Measurements from ENCODE around the gene CSPG4.
A peak's percentile ranks its signal among the peaks of the same experiment; 100 is the strongest.
"Not testable (repeated sequence)": the region's sequence is repeated elsewhere in the genome, so short reads cannot be mapped to it uniquely, and the experiment has no call there.

The CSPG4 gene

GRCh38 chr15:75713338-75713895 lies 769 bp upstream of the CSPG4 start:
- no peak overlapping the region for H3K27ac ChIP-seq (replicated peaks; ENCODE audit: low read length)
- H3K4me3 ChIP-seq (ENCODE audit: low read length in 2 of 2), result peak overlapping the region in 1 of 2 donors; percentile 39
- no CpG with 5 or more reads among the region's 9 CpGs for WGBS, 2 donors (ENCODE audit: extremely low coverage in 2 of 2, insufficient read length in 2 of 2, insufficient replicate concordance in 1 of 2)

GRCh38 chr15:75711495-75711894 lies 1.2 kb downstream of the CSPG4 start:
- H2BK12ac ChIP-seq (ENCODE audit: low read length); H4K8ac ChIP-seq (ENCODE audit: low read depth, low read length); H3K4me1 ChIP-seq (ENCODE audit: control insufficient read depth in 2 of 2, insufficient read depth in 1 of 2, low read depth in 1 of 2, low read length in 2 of 2); H3K27ac ChIP-seq (replicated peaks; ENCODE audit: low read length); DNase-seq (ENCODE audit: low spot score); H3K4me2 ChIP-seq (ENCODE audit: insufficient read depth, low read length, poor library complexity, severe bottlenecking); H3K23ac ChIP-seq (ENCODE audit: low read depth, low read length, poor library complexity); H2BK5ac ChIP-seq (ENCODE audit: low read length); H3K18ac ChIP-seq (ENCODE audit: low read length); H2AK5ac ChIP-seq (ENCODE audit: low read depth, low read length); H2AFZ ChIP-seq (ENCODE audit: low read length); H4K91ac ChIP-seq (ENCODE audit: low read depth, low read length, poor library complexity); H3K9me3 ChIP-seq (replicated peaks in 1 of 2; ENCODE audit: control insufficient read depth in 2 of 2, insufficient read depth in 1 of 2, low read depth in 1 of 2, low read length in 2 of 2); H3K9ac ChIP-seq (ENCODE audit: low read depth, low read length, poor library complexity); H3K79me1 ChIP-seq (ENCODE audit: low read depth, low read length); H3K36me3 ChIP-seq (replicated peaks in 1 of 2; ENCODE audit: control insufficient read depth in 2 of 2, insufficient read depth in 2 of 2, low read length in 2 of 2); H3K4me3 ChIP-seq (ENCODE audit: low read length in 2 of 2); H2BK15ac ChIP-seq (ENCODE audit: low read length); H2BK120ac ChIP-seq (ENCODE audit: low read depth, low read length); H3K14ac ChIP-seq (ENCODE audit: low read length); H3K4ac ChIP-seq (ENCODE audit: low read length): not testable (repeated sequence)
- H3K27me3 ChIP-seq (ENCODE audit: control insufficient read depth in 3 of 3, insufficient read depth in 3 of 3, low read depth in 1 of 3, low read length in 3 of 3), result peaks cover 0 to 23% (median 16%) of the 10 kb centered on the region in 3 experiments
- no CpG with 5 or more reads among the region's 7 CpGs for WGBS, 2 donors (ENCODE audit: extremely low coverage in 2 of 2, insufficient read length in 2 of 2, insufficient replicate concordance in 1 of 2)

More at GRCh38 chr15:75713338-75713895, 769 bp upstream of the CSPG4 start:
- no peak overlapping the region for H2BK120ac ChIP-seq (ENCODE audit: low read depth, low read length)
- DNase-seq (ENCODE audit: low spot score), result no peak
- peak overlapping the region; percentile 64 for H2AK5ac ChIP-seq (ENCODE audit: low read depth, low read length)
- H3K79me1 ChIP-seq (ENCODE audit: low read depth, low read length), result no peaks in the 10 kb centered on the region
- no peak overlapping the region for H3K4ac ChIP-seq (ENCODE audit: low read length)
- peak overlapping the region; percentile 2 for H2BK15ac ChIP-seq (ENCODE audit: low read length)
- no peak overlapping the region for H4K8ac ChIP-seq (ENCODE audit: low read depth, low read length)
- no peaks in the 10 kb centered on the region for H3K9me3 ChIP-seq (replicated peaks in 1 of 2; ENCODE audit: control insufficient read depth in 2 of 2, insufficient read depth in 1 of 2, low read depth in 1 of 2, low read length in 2 of 2)
- no peak overlapping the region for H3K14ac ChIP-seq (ENCODE audit: low read length)
- H3K36me3 ChIP-seq (replicated peaks in 1 of 2; ENCODE audit: control insufficient read depth in 2 of 2, insufficient read depth in 2 of 2, low read length in 2 of 2), result no peaks in the 10 kb centered on the region
- peak overlapping the region; percentile 92 for H2AFZ ChIP-seq (ENCODE audit: low read length)
- no peak overlapping the region for H3K4me2 ChIP-seq (ENCODE audit: insufficient read depth, low read length, poor library complexity, severe bottlenecking)
- H2BK5ac ChIP-seq (ENCODE audit: low read length), result peak overlapping the region; percentile 75
- no peak overlapping the region for H3K23ac ChIP-seq (ENCODE audit: low read depth, low read length, poor library complexity)
- no peak overlapping the region for H3K9ac ChIP-seq (ENCODE audit: low read depth, low read length, poor library complexity)
- H4K91ac ChIP-seq (ENCODE audit: low read depth, low read length, poor library complexity), result no peak overlapping the region
- H3K4me1 ChIP-seq (ENCODE audit: control insufficient read depth in 2 of 2, insufficient read depth in 1 of 2, low read depth in 1 of 2, low read length in 2 of 2), result peaks cover 6% of the 10 kb centered on the region in 2 donors
- H3K27me3 ChIP-seq (ENCODE audit: control insufficient read depth in 3 of 3, insufficient read depth in 3 of 3, low read depth in 1 of 3, low read length in 3 of 3), result peaks cover 0 to 25% (median 16%) of the 10 kb centered on the region in 3 experiments
- no peak overlapping the region for H2BK12ac ChIP-seq (ENCODE audit: low read length)
- H3K18ac ChIP-seq (ENCODE audit: low read length), result peak overlapping the region; percentile 69

- not testable (repeated sequence) for H3K14ac ChIP-seq (ENCODE audit: low read length); H3K79me1 ChIP-seq (ENCODE audit: low read depth, low read length); H3K9ac ChIP-seq (ENCODE audit: low read depth, low read length, poor library complexity); H3K18ac ChIP-seq (ENCODE audit: low read length); H3K36me3 ChIP-seq (replicated peaks in 1 of 2; ENCODE audit: control insufficient read depth in 2 of 2, insufficient read depth in 2 of 2, low read length in 2 of 2); H3K23ac ChIP-seq (ENCODE audit: low read depth, low read length, poor library complexity); H3K4me3 ChIP-seq (ENCODE audit: low read length in 2 of 2); H2BK12ac ChIP-seq (ENCODE audit: low read length); H2BK5ac ChIP-seq (ENCODE audit: low read length); H3K4me2 ChIP-seq (ENCODE audit: insufficient read depth, low read length, poor library complexity, severe bottlenecking); H3K9me3 ChIP-seq (replicated peaks in 1 of 2; ENCODE audit: control insufficient read depth in 2 of 2, insufficient read depth in 1 of 2, low read depth in 1 of 2, low read length in 2 of 2); H2AFZ ChIP-seq (ENCODE audit: low read length); DNase-seq (ENCODE audit: low spot score); H4K8ac ChIP-seq (ENCODE audit: low read depth, low read length); H2BK15ac ChIP-seq (ENCODE audit: low read length); H3K27ac ChIP-seq (replicated peaks; ENCODE audit: low read length); H3K4ac ChIP-seq (ENCODE audit: low read length); H2AK5ac ChIP-seq (ENCODE audit: low read depth, low read length); H4K91ac ChIP-seq (ENCODE audit: low read depth, low read length, poor library complexity); H2BK120ac ChIP-seq (ENCODE audit: low read depth, low read length)
- Histone ChIP-seq H3K27me3 (ENCODE audit: control insufficient read depth in 3 of 3, insufficient read depth in 3 of 3, low read depth in 1 of 3, low read length in 3 of 3) (peaks cover 0 to 23% (median 16%) of the 10 kb centered on the region in 3 experiments), H3K4me1 (ENCODE audit: control insufficient read depth in 2 of 2, insufficient read depth in 1 of 2, low read depth in 1 of 2, low read length in 2 of 2) (peaks cover 6 to 11% of the 10 kb centered on the region in 2 donors)
- no CpG with 5 or more reads among the region's 5 CpGs for WGBS, 2 donors (ENCODE audit: extremely low coverage in 2 of 2, insufficient read length in 2 of 2, insufficient replicate concordance in 1 of 2)
Observed at GRCh38 chr15:75710874-75711273, 1.8 kb downstream of the CSPG4 start.

GRCh38 chr15:75709458-75709857 lies 3.2 kb downstream of the CSPG4 start:
- H2AK5ac ChIP-seq (ENCODE audit: low read depth, low read length); H3K14ac ChIP-seq (ENCODE audit: low read length); H3K4me3 ChIP-seq (ENCODE audit: low read length in 2 of 2); H3K79me1 ChIP-seq (ENCODE audit: low read depth, low read length); H3K4me2 ChIP-seq (ENCODE audit: insufficient read depth, low read length, poor library complexity, severe bottlenecking); H3K4ac ChIP-seq (ENCODE audit: low read length); H2BK120ac ChIP-seq (ENCODE audit: low read depth, low read length); H3K9me3 ChIP-seq (replicated peaks in 1 of 2; ENCODE audit: control insufficient read depth in 2 of 2, insufficient read depth in 1 of 2, low read depth in 1 of 2, low read length in 2 of 2); H3K36me3 ChIP-seq (replicated peaks in 1 of 2; ENCODE audit: control insufficient read depth in 2 of 2, insufficient read depth in 2 of 2, low read length in 2 of 2); H3K23ac ChIP-seq (ENCODE audit: low read depth, low read length, poor library complexity); H4K8ac ChIP-seq (ENCODE audit: low read depth, low read length); H3K9ac ChIP-seq (ENCODE audit: low read depth, low read length, poor library complexity); H3K27ac ChIP-seq (replicated peaks; ENCODE audit: low read length); H2BK5ac ChIP-seq (ENCODE audit: low read length); H2BK15ac ChIP-seq (ENCODE audit: low read length); H4K91ac ChIP-seq (ENCODE audit: low read depth, low read length, poor library complexity); H3K18ac ChIP-seq (ENCODE audit: low read length); H2AFZ ChIP-seq (ENCODE audit: low read length); DNase-seq (ENCODE audit: low spot score): not testable (repeated sequence)
- peak overlapping the region; percentile 41 for H2BK12ac ChIP-seq (ENCODE audit: low read length)
- H3K4me1 ChIP-seq (ENCODE audit: control insufficient read depth in 2 of 2, insufficient read depth in 1 of 2, low read depth in 1 of 2, low read length in 2 of 2), result peaks cover 6 to 14% of the 10 kb centered on the region in 2 donors
- H3K27me3 ChIP-seq (ENCODE audit: control insufficient read depth in 3 of 3, insufficient read depth in 3 of 3, low read depth in 1 of 3, low read length in 3 of 3), result peaks cover 0 to 23% (median 16%) of the 10 kb centered on the region in 3 experiments
- no CpG with 5 or more reads among the region's 15 CpGs for WGBS, 2 donors (ENCODE audit: extremely low coverage in 2 of 2, insufficient read length in 2 of 2, insufficient replicate concordance in 1 of 2)

Measured in neuronal stem cell (in vitro differentiated cells).